ENCODE measurements around the gene OPN1LW.
"Not testable (repeated sequence)": the region's sequence is repeated elsewhere in the genome, so short reads cannot be mapped to it uniquely, and the experiment has no call there.

The OPN1LW gene

DNA sequence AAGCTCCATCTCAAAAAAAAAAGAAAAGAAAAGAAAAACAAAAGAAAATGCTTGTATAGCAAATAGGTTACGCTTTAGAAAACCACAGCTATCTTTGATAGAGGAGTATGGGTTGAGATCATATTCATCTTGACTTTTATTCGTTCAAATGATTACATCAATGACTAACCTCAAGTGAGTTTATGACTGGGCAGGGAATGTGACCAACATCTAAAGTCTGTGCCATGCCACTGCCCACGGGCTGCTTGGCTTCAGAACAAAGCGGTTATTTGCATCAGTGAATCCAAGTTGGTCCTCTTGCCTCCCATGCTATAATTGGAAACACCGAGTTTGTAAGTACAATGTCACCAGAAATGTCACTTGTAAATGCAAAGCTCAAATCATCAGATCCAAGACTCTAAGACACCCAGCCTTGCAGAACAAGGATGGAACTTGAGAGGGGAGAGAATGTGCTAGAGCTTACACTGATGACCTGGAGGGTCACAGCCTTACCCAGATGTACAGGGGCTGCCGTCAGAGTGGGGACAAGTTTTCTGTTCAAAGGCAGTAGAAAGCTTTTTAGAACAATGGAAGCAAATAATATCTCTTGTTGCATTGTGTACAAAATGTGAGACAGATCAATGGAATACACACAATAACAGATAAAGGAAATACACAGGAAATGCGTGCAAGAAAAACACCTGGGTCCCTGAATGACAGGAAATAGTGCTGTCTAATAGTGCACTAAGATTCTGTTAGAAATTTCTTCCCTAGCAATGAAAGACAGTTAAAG lies 8.4 kb upstream of the OPN1LW start:
- DNase-seq = no peak

DNA sequence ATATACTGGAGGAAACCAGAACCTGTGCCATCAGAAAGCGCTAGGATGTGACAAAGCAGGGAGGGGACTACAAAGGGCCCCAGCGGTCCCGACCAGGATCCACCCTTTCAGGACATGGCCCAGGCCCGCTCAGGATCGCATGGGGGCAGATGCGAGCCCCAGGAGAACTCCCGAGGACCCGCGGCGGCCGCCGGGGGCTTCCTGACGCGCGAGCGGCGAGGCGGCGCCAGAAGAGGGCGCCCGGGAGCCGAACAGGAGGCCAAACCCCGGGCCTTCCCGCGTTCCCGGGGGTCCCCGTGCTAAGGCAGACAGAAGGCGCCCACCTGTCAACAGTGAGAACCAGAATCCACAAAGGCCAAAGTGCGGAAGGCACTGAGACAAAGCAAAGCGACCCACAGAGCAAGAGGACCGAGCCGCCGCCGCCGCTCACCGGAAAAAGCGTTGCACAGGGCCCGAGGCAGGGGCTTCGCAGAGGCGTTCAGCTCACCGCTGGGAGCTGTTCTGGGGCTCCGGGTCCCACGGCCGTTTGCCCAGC lies 7.3 kb upstream of the OPN1LW start:
- DNase-seq = peak; percentile 59

DNA sequence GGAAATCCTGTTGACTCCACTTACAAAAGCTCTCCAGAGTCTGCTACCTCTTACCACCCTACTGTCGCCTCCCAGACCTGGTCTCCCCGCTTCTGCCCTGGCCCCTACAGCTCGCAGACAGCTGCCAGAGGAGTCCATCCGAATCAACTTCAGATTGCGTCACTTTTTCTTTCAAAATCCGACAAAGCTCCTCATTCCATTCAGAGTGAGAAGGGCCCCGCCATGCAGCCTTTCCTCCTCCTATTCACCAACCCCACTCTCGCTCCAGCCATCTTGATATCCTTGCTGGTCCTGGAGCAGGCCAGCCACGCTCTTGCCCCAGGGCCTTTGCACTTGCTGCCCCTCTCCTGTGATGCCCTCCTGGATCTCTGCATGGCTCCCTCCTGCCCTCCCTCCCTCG lies 5.2 kb upstream of the OPN1LW start:
- no peak for DNase-seq

DNA sequence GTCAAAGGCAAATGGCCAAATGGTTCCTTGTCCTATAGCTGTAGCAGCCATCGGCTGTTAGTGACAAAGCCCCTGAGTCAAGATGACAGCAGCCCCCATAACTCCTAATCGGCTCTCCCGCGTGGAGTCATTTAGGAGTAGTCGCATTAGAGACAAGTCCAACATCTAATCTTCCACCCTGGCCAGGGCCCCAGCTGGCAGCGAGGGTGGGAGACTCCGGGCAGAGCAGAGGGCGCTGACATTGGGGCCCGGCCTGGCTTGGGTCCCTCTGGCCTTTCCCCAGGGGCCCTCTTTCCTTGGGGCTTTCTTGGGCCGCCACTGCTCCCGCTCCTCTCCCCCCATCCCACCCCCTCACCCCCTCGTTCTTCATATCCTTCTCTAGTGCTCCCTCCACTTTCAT lies 3.8 kb upstream of the OPN1LW start:
- DNase-seq = no peak

DNA sequence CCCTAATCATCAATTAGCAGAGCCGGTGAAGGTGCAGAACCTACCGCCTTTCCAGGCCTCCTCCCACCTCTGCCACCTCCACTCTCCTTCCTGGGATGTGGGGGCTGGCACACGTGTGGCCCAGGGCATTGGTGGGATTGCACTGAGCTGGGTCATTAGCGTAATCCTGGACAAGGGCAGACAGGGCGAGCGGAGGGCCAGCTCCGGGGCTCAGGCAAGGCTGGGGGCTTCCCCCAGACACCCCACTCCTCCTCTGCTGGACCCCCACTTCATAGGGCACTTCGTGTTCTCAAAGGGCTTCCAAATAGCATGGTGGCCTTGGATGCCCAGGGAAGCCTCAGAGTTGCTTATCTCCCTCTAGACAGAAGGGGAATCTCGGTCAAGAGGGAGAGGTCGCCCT lies 3.3 kb upstream of the OPN1LW start:
- DNase-seq = no peak

DNA sequence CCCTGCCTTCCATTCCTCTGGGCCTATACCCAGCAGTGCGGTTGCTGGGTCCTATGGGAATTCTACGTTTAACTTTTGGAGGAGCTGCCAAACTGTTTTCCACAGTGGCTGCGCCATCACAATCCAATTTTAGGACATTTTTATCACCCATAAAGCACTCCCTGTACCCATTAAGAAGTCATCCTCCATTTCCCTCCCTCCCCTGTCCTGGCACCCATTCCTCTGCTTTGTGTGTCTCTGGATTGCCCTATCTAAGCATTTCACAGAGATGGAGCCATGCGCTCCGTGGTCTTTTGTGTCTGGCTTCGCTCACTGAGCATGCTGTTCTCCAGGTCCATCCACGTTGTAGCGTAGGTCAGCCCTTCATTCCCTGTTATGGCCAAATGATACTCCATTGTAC lies 1.7 kb upstream of the OPN1LW start:
- no peak for DNase-seq

DNA sequence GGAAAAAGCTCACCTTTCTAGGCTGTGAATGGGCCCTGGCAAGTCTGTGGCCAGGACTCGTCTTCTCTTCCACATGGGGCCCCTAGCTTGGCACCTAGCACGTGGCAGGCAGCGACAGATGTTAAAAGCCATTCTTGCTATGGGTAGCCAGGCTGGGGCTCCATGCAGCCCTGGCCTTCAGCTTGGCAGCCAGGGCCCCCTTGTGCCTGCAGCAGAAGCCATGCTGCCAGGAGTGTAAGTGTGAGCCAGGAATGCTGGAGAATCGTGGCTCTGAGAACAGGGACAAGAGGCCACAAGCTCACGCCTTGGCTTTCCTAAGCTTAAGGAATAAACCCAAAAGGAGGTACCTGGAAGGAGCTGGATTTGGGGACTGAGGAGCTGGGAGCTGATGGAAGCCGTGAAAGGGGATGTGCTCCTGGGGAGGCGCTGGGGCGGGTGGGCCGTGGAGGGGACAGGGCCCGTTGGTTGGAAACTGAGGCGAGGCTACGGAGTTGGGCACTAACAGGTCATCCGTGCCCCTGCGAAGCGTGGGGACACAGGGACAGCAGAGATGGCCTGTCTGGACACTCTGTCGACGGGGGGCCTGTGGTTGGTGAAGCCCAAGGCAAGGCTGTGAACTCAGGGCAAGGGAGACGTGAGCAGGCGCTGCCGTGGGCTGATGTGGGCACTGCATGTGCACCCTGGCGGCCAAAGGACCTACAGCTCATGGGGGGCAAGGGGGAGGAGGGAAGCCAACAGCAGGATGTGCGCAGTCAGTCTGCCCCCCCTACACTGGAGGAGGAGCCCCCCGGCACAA lies 895 bp upstream of the OPN1LW start:
- no peak for DNase-seq

DNA sequence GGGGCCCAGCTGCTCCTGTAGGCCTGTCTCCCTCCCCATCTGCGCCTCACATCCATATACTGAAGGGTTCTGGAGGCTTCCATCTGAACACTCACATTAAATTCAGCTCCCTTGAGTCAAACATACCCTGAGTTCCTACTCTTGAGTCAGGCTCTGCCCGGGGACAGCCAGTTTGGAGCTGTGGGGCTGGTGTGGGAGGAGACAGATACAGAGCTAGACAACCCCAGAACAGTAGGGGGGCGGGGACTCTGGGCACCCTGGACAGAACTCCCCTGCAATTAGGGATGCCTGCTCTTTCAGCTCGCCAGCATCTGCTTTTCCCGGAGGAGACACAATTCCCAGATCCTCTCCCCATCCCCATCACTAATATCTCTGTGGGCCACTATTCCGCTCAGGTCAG lies 7.0 kb downstream of the OPN1LW start:
- DNase-seq = not testable (repeated sequence)

DNA sequence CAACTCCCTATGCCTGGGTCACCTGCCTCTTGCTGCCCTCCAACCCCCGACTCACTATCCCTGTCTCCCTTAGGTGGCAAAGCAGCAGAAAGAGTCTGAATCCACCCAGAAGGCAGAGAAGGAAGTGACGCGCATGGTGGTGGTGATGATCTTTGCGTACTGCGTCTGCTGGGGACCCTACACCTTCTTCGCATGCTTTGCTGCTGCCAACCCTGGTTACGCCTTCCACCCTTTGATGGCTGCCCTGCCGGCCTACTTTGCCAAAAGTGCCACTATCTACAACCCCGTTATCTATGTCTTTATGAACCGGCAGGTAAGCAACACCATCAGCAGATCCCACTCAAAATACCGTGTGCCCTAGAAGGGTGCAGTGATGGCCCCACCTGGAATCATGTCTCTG lies 12.2 kb downstream of the OPN1LW start:
- DNase-seq = not testable (repeated sequence)

DNA sequence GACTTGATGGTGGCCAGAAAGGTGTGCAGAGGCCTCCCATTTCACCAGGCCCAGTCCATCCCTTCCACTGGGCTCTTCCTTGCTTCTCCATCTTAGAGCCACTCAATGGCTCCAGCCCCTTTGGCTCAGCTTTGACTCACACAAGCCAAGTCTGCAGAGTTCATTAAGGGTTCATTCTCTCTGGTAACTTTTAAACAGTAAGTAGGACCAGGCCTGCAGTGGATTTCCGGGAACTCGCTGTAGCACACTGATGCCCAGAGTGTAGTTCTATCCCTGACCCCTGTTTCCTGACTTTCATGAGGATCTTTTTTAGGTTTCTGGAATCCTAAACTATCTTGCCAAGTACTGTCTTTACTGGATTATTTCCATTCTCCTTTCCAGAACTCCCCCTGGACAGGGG lies 13.2 kb downstream of the OPN1LW start:
- DNase-seq = not testable (repeated sequence)

DNA sequence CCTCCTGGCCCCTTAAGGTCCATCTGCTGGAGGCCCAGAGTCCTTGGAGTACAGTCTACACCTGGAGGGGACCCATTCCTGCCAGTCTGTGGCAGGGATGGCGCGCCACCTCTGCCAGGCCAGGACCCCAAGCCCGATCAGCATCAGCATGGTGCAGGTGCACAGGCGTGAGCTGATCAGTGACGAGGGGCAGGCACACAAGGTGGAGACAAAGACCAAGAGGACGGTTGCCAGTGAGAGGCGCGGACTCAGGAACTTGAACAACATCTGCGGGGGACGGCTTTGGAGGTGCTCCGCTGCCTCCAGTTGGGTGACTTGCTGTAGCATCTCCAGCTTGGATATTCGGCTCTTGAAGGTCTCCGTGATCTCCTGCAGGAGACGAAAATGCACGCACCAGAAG lies 15.3 kb downstream of the OPN1LW start:
- not testable (repeated sequence) for DNase-seq

DNA sequence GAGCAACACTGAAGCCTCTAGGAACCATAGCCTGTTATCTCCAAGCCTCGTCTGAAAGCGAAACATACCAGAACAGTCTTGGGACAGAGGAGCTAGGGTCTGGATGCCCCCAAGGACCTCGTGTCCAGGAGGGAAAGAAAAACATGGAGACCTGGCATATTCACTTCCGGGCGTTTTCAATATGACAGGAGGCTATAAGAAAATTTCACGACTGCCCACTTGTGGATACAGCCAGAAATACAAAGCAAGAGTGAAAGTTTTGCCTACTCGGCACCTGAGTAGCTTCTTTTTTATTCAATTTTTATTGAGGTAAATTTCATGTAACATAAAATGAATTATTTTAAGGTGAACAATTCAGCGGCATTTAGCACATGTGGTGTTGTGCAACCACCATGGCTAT lies 20.9 kb downstream of the OPN1LW start:
- DNase-seq = not testable (repeated sequence)

DNA sequence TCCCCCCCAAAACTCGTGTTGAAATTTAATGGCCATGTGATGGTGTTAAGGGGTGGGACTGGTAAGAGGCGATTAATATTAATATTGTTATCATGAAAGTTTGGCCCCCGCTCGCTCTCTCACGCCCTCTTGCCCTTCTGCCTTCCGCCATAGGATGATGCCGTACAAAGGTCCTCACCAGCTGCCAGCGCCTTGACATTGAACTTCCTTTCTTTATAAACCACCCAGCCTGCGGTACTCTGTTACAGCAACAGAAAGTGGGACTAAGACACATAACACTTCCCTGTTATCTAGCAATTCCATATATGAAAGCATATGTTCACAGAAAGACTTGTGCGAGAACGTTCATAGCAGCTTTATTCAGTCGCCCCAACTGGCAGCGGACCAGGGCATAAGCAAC lies 24.3 kb downstream of the OPN1LW start:
- not testable (repeated sequence) for DNase-seq

DNA sequence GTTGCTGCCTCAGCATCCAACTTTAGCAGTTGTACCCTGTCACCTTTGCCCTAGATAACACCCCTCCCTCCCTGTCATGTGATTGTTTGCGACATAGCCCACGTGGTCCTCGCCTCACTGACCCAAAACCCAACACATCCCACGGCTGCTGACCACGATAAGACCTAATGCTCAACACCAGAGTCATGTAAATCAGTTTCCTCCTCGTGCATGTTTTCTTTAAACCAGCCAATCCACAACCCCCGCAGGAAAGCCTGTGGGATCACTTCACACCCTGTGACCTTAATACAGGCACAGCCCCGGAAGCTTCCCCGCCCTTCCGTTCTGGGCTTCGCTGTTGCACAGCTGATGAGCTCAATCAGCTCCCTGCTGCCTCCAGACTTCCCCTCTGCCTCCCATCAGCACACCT lies 28.5 kb downstream of the OPN1LW start:
- DNase-seq = not testable (repeated sequence)

DNA sequence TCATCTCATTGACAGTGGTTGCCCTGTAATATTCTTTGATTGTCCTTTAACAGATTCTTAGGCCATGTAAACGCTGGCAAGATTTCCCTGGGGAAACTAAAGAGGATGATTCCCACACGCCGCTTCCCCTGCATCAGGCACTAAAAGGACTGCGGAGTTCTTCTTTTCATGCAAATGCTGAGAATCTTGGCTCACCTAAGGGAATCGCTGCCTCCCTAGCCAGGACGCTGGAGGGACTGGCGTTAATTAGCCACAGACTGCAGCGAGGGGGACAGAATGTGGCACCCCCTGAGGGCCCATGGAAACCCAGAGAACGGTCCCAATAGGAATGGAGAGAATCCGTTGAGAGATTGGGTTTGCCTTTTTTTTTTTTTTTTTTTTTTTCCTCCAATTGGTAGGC lies 30.3 kb downstream of the OPN1LW start:
- DNase-seq = not testable (repeated sequence)

DNA sequence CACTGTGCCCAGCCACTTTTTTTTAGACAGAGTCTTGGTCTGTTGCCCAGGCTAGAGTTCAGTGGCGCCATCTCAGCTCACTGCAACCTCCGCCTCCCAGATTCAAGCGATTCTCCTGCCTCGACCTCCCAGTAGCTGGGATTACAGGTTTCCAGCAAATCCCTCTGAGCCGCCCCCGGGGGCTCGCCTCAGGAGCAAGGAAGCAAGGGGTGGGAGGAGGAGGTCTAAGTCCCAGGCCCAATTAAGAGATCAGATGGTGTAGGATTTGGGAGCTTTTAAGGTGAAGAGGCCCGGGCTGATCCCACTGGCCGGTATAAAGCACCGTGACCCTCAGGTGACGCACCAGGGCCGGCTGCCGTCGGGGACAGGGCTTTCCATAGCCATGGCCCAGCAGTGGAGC lies 38.3 kb downstream of the OPN1LW start, which contains the start of gene OPN1MW:
TSS of gene OPN1MW (plus strand) at position 301 of the 400 bp plus-strand sequence. CDS start at position 383, 82 bp downstream.
- not testable (repeated sequence) for DNase-seq

DNA sequence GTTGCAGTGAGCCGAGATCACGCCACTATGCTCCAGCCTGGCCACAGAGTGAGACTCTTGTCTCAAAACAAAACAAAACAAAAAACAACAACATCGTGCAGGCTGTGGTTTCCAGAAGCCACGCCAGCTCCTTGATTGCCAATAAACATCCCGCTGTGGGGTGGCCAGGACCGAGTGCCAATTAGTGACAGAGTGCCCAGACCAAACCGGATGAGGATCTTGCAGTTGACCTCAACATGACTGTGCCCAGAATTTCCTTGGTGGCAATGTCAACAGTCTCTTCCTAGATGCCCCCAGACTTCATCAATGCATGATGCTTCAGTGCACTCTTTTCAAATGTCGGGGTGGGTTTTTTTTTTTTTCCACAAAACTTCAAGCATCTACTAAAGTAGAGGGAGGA lies 39.8 kb downstream of the OPN1LW start:
- not testable (repeated sequence) for DNase-seq

DNA sequence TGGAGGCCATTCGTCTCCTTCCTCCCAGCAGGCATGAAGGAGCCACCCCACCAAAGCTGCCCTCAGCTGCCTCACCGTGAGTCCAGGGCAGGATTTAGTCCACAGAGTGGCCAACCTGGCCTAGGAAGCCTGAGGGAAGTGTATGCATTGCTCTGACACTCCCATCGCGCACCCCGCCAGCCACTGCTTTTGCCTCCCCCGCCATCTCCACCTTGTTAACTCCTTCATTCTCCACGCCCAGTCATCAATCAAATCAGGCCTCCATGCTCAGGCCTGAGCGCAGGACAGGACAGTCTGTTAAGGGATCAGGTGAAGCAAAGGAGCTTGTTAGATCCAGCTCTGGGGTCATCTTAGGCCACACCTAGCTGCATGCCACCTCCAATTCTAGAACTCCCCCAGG lies 48.8 kb downstream of the OPN1LW start:
- DNase-seq = not testable (repeated sequence)

DNA sequence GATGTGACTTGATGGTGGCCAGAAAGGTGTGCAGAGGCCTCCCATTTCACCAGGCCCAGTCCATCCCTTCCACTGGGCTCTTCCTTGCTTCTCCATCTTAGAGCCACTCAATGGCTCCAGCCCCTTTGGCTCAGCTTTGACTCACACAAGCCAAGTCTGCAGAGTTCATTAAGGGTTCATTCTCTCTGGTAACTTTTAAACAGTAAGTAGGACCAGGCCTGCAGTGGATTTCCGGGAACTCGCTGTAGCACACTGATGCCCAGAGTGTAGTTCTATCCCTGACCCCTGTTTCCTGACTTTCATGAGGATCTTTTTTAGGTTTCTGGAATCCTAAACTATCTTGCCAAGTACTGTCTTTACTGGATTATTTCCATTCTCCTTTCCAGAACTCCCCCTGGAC lies 50.3 kb downstream of the OPN1LW start:
- not testable (repeated sequence) for DNase-seq

DNA sequence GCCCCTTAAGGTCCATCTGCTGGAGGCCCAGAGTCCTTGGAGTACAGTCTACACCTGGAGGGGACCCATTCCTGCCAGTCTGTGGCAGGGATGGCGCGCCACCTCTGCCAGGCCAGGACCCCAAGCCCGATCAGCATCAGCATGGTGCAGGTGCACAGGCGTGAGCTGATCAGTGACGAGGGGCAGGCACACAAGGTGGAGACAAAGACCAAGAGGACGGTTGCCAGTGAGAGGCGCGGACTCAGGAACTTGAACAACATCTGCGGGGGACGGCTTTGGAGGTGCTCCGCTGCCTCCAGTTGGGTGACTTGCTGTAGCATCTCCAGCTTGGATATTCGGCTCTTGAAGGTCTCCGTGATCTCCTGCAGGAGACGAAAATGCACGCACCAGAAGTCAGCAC lies 52.4 kb downstream of the OPN1LW start:
- DNase-seq = not testable (repeated sequence)
